ENCODE measurements around the gene LTC4S.
A peak's percentile ranks its signal among the peaks of the same experiment; 100 is the strongest.

LTC4S gene

DNA sequence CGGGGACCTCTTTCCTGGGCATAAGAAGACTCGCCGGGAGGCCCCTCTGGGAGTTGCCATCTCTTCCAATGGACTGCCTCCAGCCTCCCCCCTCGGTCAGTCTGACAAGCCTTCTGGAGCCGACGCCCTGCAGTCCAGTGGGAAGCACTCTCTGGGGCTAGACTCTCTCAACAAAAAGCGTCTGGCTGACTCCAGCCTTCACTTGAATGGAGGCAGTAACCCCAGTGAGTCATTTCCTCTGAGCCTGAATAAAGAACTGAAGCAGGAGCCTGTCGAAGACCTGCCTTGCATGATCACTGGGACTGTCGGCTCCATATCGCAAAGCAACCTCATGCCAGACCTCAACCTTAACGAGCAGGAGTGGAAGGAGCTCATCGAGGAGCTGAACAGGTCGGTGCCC is 28.4 kb upstream of the LTC4S start:
- peak; percentile 93 for DNase-seq (ENCODE audit: low read depth)
- peak overlapping the region; percentile 3 for H3K4me3 ChIP-seq (ENCODE audit: control insufficient read depth, low read depth, low read length)
- TF ChIP-seq, protein P1, sequence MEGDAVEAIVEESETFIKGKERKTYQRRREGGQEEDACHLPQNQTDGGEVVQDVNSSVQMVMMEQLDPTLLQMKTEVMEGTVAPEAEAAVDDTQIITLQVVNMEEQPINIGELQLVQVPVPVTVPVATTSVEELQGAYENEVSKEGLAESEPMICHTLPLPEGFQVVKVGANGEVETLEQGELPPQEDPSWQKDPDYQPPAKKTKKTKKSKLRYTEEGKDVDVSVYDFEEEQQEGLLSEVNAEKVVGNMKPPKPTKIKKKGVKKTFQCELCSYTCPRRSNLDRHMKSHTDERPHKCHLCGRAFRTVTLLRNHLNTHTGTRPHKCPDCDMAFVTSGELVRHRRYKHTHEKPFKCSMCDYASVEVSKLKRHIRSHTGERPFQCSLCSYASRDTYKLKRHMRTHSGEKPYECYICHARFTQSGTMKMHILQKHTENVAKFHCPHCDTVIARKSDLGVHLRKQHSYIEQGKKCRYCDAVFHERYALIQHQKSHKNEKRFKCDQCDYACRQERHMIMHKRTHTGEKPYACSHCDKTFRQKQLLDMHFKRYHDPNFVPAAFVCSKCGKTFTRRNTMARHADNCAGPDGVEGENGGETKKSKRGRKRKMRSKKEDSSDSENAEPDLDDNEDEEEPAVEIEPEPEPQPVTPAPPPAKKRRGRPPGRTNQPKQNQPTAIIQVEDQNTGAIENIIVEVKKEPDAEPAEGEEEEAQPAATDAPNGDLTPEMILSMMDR (conservative IDR thresholded peaks at IDR 0.05; ENCODE audit: control insufficient read depth, insufficient read depth, low read depth, low read length): no peak

DNA sequence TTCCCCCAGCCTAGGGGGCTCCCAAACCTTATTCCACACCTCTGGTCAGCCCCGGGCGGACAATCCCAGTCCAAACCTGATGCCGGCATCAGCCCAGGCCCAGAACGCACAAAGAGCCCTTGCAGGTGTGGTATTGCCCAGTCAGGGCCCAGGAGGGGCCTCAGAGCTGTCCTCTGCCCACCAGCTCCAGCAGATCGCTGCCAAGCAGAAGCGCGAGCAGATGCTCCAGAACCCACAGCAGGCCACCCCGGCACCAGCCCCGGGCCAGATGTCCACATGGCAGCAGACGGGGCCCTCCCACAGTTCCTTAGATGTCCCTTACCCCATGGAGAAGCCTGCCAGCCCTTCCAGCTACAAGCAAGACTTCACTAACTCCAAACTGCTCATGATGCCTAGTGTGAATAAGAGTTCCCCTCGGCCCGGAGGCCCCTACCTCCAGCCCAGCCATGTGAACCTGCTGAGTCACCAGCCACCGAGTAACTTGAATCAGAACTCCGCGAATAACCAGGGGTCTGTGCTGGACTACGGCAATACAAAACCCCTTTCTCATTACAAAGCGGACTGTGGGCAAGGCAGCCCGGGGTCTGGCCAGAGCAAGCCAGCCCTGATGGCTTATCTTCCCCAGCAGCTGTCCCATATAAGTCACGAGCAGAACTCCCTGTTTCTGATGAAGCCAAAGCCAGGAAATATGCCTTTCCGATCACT is 27.6 kb upstream of the LTC4S start:
- TF ChIP-seq, protein P1 (conservative IDR thresholded peaks at IDR 0.05; ENCODE audit: control insufficient read depth, insufficient read depth, low read depth, low read length): no peak
- peak; percentile 72 for DNase-seq (ENCODE audit: low read depth)
- no peak overlapping the region for H3K4me3 ChIP-seq (ENCODE audit: control insufficient read depth, low read depth, low read length)

DNA sequence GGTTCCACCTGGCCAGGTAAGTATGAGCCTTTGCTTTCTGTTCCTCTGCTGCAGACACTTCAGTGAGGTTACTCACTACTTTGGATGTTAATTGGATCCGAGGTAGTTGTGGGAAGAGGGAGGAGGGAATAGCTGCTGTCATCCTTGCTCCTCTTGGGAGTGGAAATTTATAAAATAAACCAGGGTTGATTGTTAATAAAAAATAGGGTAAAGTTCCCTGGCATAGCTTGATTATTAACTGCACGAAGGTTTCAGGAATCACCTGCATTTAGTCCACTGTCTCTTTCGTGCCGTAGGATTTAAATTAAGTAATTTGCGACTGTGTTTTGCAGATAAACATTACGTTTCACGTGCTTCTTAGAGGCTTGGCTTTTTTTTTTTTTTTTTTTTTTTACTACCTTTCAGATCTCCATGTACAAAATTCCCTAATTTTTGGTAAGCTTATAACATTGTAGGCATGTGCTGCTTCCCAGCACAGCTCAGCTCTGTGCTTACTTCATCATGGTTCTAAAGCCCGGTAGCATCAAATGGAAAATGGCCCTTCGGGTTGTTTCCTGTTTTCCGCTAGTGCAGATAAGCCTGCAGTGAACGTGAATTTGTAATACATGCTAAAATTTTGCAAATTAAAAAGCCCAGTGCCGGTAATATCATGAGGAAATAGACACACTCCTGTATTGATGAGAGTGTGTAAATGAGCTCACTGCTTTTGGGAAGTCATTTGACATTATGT is 26.9 kb upstream of the LTC4S start:
- no peak overlapping the region for H3K4me3 ChIP-seq (ENCODE audit: control insufficient read depth, low read depth, low read length)
- no peak for DNase-seq (ENCODE audit: low read depth)
- TF ChIP-seq, protein P1 (conservative IDR thresholded peaks at IDR 0.05; ENCODE audit: control insufficient read depth, insufficient read depth, low read depth, low read length): no peak

DNA sequence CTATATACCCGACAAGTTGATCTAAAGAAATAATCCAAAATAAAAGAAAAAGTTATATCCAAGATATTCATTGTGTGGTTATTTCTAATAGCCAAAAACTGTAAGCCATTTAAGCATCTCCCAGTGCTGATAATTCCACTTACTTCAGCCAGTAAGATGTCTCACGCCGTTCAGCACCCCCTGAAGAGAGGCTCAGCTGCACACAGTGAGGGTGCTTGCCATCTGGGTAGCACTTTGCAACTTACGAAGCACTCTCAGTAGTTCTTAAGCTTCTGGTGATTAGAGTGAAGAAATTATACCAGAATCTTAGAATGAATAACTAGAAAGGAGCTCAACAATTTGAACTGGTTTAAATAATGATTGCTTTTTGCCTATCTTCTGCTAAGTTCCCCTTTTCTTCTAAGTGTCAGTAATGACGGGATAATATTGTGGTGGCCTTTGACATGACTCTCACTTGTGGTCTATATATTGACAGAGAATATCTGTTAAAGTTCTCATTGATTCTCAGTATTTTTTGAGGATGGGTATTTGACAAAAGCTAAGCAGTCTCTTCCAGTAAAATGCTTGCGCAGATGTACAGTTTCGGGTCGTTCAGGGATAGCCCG is 26.2 kb upstream of the LTC4S start:
- TF ChIP-seq, protein P1 (conservative IDR thresholded peaks at IDR 0.05; ENCODE audit: control insufficient read depth, insufficient read depth, low read depth, low read length): no peak
- no peak overlapping the region for H3K4me3 ChIP-seq (ENCODE audit: control insufficient read depth, low read depth, low read length)
- DNase-seq (ENCODE audit: low read depth): no peak

DNA sequence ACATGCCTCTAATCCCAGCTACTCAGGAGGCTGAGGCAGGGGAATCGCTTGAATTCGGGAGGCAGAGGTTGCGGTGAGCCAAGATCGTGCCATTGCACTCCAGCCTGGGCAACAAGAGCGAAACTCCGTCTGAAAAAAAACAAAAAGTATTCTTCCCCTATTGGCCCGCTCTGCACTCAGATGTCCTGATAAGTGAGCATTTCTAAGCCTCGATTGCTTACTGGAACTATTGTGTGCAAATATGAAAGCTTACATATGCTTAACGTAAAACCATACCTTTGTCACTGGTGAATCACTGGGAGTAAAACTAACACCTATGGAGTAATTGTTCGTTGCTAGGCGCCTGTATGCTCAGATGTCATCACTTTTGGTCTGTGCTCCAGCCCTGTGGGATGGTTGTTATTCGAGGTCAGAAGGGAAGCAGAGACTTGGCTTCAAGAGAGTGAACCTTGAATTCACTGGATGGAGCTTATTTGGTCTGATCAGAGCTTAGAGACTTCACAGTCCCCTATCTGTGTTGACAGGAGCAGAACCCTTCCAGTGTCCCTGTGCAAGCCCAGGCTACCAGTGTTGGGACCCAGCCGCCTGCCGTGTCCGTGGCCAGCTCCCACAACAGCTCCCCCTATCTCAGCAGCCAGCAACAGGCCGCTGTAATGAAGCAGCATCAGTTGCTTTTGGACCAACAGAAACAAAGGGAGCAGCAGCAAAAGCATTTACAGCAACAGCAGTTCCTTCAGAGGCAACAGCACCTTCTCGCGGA is 25.3 kb upstream of the LTC4S start:
- TF ChIP-seq, protein P1 (conservative IDR thresholded peaks at IDR 0.05; ENCODE audit: control insufficient read depth, insufficient read depth, low read depth, low read length): no peak
- H3K4me3 ChIP-seq (ENCODE audit: control insufficient read depth, low read depth, low read length): no peak overlapping the region

DNA sequence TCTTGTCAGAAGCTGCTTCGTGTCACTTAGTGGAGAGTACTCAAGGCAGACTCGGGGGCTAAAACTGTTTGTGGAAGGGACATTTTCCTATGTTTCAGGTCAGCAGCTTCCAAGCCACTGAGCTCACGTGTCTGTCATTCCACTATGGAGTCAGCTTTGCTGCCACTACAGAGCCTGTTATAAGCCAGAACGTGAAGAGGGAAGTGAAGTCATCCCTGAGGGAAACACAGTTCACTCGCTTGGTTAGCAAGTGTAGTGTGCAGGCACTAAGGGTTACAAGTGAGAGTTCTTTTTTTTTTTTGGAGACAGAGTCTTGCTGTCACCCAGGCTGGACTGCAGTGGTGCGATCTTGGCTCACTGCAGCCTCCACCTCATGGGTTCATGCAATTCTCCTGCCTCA is 24.5 kb upstream of the LTC4S start:
- no peak overlapping the region for H3K4me3 ChIP-seq (ENCODE audit: control insufficient read depth, low read depth, low read length)
- DNase-seq (ENCODE audit: low read depth): no peak
- TF ChIP-seq, protein P1 (conservative IDR thresholded peaks at IDR 0.05; ENCODE audit: control insufficient read depth, insufficient read depth, low read depth, low read length): no peak

More for the DNA sequence above, 25.3 kb upstream of the LTC4S start:
- no peak for DNase-seq (ENCODE audit: low read depth)
